Panc1 (cell line): ENCODE measurements around the gene IFT122. TPM values are rescaled to one million over a fixed set of nuclear protein-coding genes. Genes with fewer than 3 reads are reported as not detected.

ENCODE experiments used
- ATAC-seq: fragments of 200-7000 bp; cut with Tn5 transposase; 2 replicates; pipeline ENCODE4 v1.9.1; 2020; ENCODE audit warnings: mild to moderate bottlenecking, moderate library complexity
- BruUV-seq: library from RNA; stranded (reverse); fragments of 400-500 nt; replicated peaks from 2 replicates; lab custom pipeline; 2021; lab: Mats Ljungman, UMichigan
- CTCF ChIA-PET: fragments of 300-600 bp; sonication (Branson Sonifier 250); formaldehyde crosslinking; loops from one replicate; lab custom pipeline; 2022; ENCODE audit warnings: antibody characterized with exemption; lab: Charles Lee
- POLR2A ChIA-PET: fragments of 300-600 bp; sonication (Branson Sonifier 250); formaldehyde crosslinking; loops from one replicate; lab custom pipeline; 2022; ENCODE audit warnings: antibody characterized with exemption; lab: Charles Lee
- DNase-seq: peaks from one replicate; pipeline ENCODE4 v3.0.0-alpha.2; 2010; ENCODE audit warnings: low read depth, low spot score
- H3K27ac ChIP-seq: 2 replicates; pipeline ENCODE4 v1.5.1; 2011; ENCODE audit warnings: mild to moderate bottlenecking, low read length, inconsistent platforms
- H3K27me3 ChIP-seq: fragments of 200-500 bp; sonication (Bioruptor generic); 2 replicates; pipeline ENCODE4 v1.6.0; 2014; ENCODE audit warnings: low read length, inconsistent platforms; ENCODE audit not compliant: control insufficient read depth, insufficient read depth
- H3K36me3 ChIP-seq: fragments of 200-500 bp; sonication (Bioruptor generic); 2 replicates; pipeline ENCODE4 v1.5.1; 2014; ENCODE audit warnings: inconsistent platforms, mild to moderate bottlenecking, low read length, moderate library complexity; ENCODE audit not compliant: control insufficient read depth, insufficient read depth
- H3K4me1 ChIP-seq: 2 replicates; pipeline ENCODE4 v1.5.1; 2011; ENCODE audit warnings: inconsistent platforms, mild to moderate bottlenecking, low read length, moderate library complexity; ENCODE audit not compliant: control insufficient read depth, insufficient read depth
- H3K4me3 ChIP-seq, 2 experiments: 2 replicates each; pipeline ENCODE4 v1.5.1; 2011 to 2012; ENCODE audit warnings: low read depth in 2 of 2, low read length in 2 of 2, mild to moderate bottlenecking in 2 of 2, inconsistent platforms in 1 of 2, moderate library complexity in 1 of 2
- H3K9me3 ChIP-seq: fragments of 200-500 bp; sonication (Bioruptor generic); 2 replicates; pipeline ENCODE4 v1.5.1; 2014; ENCODE audit warnings: low read depth, mild to moderate bottlenecking, inconsistent platforms, low read length, moderate library complexity; ENCODE audit not compliant: control insufficient read depth, insufficient read depth
- CTCF ChIP-seq: fragments of 450-650 bp; IDR thresholded peaks from 2 replicates; pipeline ENCODE4 v1.5.1; 2017; ENCODE audit warnings: mild to moderate bottlenecking
- POLR2AphosphoS5 ChIP-seq: IDR thresholded peaks from 2 replicates; pipeline ENCODE4 v1.6.1; 2012; ENCODE audit warnings: mild to moderate bottlenecking, low read depth, low read length, moderate library complexity
- SIN3A ChIP-seq: IDR thresholded peaks from 2 replicates; pipeline ENCODE4 v1.6.1; 2012; ENCODE audit warnings: low read depth, mild to moderate bottlenecking, low read length, moderate library complexity, borderline replicate concordance; ENCODE audit not compliant: insufficient read depth
- TCF7L2 ChIP-seq: IDR thresholded peaks from 2 replicates; pipeline ENCODE4 v1.6.1; 2011; ENCODE audit warnings: mild to moderate bottlenecking, low read depth, low read length, inconsistent platforms
- in situ Hi-C: cut with HindIII; loops from 2 replicates; pipeline ENCODE4 v1.10.0; 2016; ENCODE audit warnings: low sequenced_read_pairs, low pct_unique_long_range_greater_than_20kb
- intact Hi-C: fragments of 100-400 bp; cut with micrococcal nuclease; formaldehyde crosslinking; loops from one replicate; pipeline ENCODE4 v1.10.0; 2022; ENCODE audit not compliant: unreplicated experiment
- total RNA-seq: library from RNA; stranded (reverse); gene quantifications from one replicate; pipeline ENCODE4 v1.2.1, GENCODE V29; 2021; ENCODE audit not compliant: unreplicated experiment
- TF ChIP-seq, protein P1 (sequence below), 2 experiments: IDR thresholded peaks; 2 replicates each; pipeline ENCODE4 v1.6.1; 2011 to 2012; ENCODE audit warnings: low read depth in 2 of 2, control low read depth in 1 of 2, low read length in 1 of 2, mild to moderate bottlenecking in 1 of 2, moderate library complexity in 1 of 2; ENCODE audit not compliant: insufficient read depth in 1 of 2

IFT122 gene
- total RNA-seq, 1 experiment from 2014 or later = 52.4 TPM

DNA sequence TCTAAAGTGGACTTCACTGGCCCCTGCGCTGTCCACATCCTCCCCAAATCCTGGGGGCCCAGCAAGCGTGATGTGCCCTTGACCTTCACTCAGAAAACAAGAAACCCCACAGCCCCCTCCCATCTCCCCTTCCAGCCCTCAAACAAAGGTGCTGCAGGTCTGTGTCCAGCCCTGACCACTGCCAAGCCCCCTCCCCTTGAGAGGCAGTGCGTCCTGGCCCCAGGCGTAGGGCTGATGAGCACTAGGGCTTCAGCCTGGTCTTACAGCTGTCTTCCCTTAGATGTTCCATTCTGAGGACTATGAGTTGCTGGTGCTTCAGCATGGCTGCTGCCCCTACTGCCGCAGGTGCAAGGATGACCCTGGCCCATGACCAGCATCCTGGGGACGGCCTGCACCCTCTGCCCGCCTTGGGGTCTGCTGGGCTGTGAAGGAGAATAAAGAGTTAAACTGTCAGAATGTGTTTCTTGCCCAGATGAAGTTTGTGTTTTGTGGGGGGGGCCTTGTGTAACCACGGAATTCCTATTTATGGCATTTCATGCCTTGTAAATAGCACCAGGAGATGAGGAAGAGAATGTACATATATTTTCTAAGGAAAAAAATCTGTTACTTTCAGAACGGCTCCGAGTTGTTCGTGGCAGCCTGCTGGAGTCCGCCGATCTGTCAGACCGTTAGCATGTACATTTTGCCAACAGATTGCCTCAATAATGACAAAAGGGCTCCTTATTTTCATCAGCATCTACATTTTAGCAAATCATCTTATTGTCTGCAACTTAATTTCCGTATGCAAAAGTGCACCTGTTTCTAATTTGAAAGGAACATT is 80.1 kb downstream of the IFT122 start:
- H3K4me3 ChIP-seq = no peak overlapping the region
- no peak for DNase-seq
- in situ Hi-C loops (no loop called here), intact Hi-C loops (no loop called here)
- no peaks in the 10 kb centered on the region for H3K27me3 ChIP-seq
- H3K27ac ChIP-seq = no peak overlapping the region
- POLR2A ChIA-PET = interaction anchor here (0.5 kb wide), 1 partner anchor 39 kb away, joined by 6 read pairs; no protein-coding TSS in a partner anchor
- ATAC-seq = no peak
- no TSS peak for BruUV-seq
- CTCF ChIA-PET = no interaction called here
- no peaks in the 10 kb centered on the region for H3K36me3 ChIP-seq
- H3K9me3 ChIP-seq = no peaks in the 10 kb centered on the region
- TF ChIP-seq TCF7L2 (no peak), CTCF (no peak), SIN3A (no peak), POLR2AphosphoS5 (no peak)
- TF ChIP-seq, protein P1, sequence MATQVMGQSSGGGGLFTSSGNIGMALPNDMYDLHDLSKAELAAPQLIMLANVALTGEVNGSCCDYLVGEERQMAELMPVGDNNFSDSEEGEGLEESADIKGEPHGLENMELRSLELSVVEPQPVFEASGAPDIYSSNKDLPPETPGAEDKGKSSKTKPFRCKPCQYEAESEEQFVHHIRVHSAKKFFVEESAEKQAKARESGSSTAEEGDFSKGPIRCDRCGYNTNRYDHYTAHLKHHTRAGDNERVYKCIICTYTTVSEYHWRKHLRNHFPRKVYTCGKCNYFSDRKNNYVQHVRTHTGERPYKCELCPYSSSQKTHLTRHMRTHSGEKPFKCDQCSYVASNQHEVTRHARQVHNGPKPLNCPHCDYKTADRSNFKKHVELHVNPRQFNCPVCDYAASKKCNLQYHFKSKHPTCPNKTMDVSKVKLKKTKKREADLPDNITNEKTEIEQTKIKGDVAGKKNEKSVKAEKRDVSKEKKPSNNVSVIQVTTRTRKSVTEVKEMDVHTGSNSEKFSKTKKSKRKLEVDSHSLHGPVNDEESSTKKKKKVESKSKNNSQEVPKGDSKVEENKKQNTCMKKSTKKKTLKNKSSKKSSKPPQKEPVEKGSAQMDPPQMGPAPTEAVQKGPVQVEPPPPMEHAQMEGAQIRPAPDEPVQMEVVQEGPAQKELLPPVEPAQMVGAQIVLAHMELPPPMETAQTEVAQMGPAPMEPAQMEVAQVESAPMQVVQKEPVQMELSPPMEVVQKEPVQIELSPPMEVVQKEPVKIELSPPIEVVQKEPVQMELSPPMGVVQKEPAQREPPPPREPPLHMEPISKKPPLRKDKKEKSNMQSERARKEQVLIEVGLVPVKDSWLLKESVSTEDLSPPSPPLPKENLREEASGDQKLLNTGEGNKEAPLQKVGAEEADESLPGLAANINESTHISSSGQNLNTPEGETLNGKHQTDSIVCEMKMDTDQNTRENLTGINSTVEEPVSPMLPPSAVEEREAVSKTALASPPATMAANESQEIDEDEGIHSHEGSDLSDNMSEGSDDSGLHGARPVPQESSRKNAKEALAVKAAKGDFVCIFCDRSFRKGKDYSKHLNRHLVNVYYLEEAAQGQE (IDR thresholded peaks at IDR 0.05; ENCODE audit: insufficient read depth in 1 of 2, low read depth in 2 of 2, low read length in 1 of 2) = no peak
- H3K4me1 ChIP-seq = no peaks in the 10 kb centered on the region

- POLR2A ChIA-PET = no interaction called here
- Histone ChIP-seq H3K4me1 (no peaks in the 10 kb centered on the region), H3K36me3 (no peaks in the 10 kb centered on the region), H3K9me3 (no peaks in the 10 kb centered on the region), H3K27me3 (no peaks in the 10 kb centered on the region), H3K4me3 (no peak overlapping the region), H3K27ac (no peak overlapping the region)
- CTCF ChIA-PET = no interaction called here
- DNase-seq (no peak), ATAC-seq (peak; percentile 9; the same call in 1 of the 2 replicates)
- intact Hi-C loops (no loop called here), in situ Hi-C loops (no loop called here)
- no peak for TF ChIP-seq TCF7L2
- TF ChIP-seq CTCF = no peak
- TF ChIP-seq, protein P1 (IDR thresholded peaks at IDR 0.05; ENCODE audit: insufficient read depth in 1 of 2, low read depth in 2 of 2, low read length in 1 of 2) = no peak
- no peak for TF ChIP-seq POLR2AphosphoS5
- no peak for TF ChIP-seq SIN3A
- BruUV-seq = no TSS peak
Observed at GRCh38 chr3:129520960-129521359, 80.9 kb downstream of the IFT122 start.
